Measurements from ENCODE around the gene PITPNM3. TPM values are rescaled to one million over a fixed set of nuclear protein-coding genes. Genes with fewer than 3 reads are reported as not detected.

Gene PITPNM3
- total and polyA plus RNA-seq, 2 experiments from 2014 or later: 1.0 to 1.5 TPM

- DNase-seq (ENCODE audit: low spot score) (no peak), ATAC-seq (no peak)
- Mint-ChIP-seq H3K4me3 (no peak overlapping the region), H3K9me3 (peaks cover 15% of the 10 kb centered on the region), H3K4me1 (peaks cover 28% of the 10 kb centered on the region), H3K27me3 (ENCODE audit: insufficient read depth, low read depth, poor library complexity) (peaks cover 6% of the 10 kb centered on the region), H3K27ac (no peak overlapping the region), H3K36me3 (ENCODE audit: low read depth) (peaks cover 5% of the 10 kb centered on the region; the same call in 1 of the 3 replicates)
- H3K4me1 ChIP-seq (ENCODE audit: insufficient read depth): peaks cover 4% of the 10 kb centered on the region; the same call in 1 of the 2 replicates
- no peaks in the 10 kb centered on the region for H3K9me2 ChIP-seq (ENCODE audit: insufficient read depth)
- H3K4me2 ChIP-seq: no peak overlapping the region
- no peak overlapping the region for H3K27ac ChIP-seq (ENCODE audit: low read depth)
- H3K36me3 ChIP-seq (ENCODE audit: insufficient read depth): no peaks in the 10 kb centered on the region
- H3K27me3 ChIP-seq (ENCODE audit: insufficient read depth): no peaks in the 10 kb centered on the region
- H4K20me1 ChIP-seq (replicated peaks; ENCODE audit: insufficient read depth): no peaks in the 10 kb centered on the region
- no peaks in the 10 kb centered on the region for H3K79me2 ChIP-seq (replicated peaks; ENCODE audit: insufficient read depth)
- no peak overlapping the region for H3K4me3 ChIP-seq
- no peak overlapping the region for H2AFZ ChIP-seq
- no peaks in the 10 kb centered on the region for H3F3A ChIP-seq (replicated peaks; ENCODE audit: low read depth)
- TF ChIP-seq, protein P1, sequence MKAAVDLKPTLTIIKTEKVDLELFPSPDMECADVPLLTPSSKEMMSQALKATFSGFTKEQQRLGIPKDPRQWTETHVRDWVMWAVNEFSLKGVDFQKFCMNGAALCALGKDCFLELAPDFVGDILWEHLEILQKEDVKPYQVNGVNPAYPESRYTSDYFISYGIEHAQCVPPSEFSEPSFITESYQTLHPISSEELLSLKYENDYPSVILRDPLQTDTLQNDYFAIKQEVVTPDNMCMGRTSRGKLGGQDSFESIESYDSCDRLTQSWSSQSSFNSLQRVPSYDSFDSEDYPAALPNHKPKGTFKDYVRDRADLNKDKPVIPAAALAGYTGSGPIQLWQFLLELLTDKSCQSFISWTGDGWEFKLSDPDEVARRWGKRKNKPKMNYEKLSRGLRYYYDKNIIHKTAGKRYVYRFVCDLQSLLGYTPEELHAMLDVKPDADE (IDR thresholded peaks at IDR 0.05): no peak
- TF ChIP-seq NANOG (IDR thresholded peaks at IDR 0.05; ENCODE audit: borderline replicate concordance) (no peak), ZNF331 (CRISPR knock-in tag; IDR thresholded peaks at IDR 0.05; ENCODE audit: low read depth) (no peak), EZH2phosphoT487 (IDR thresholded peaks at IDR 0.05; ENCODE audit: unreplicated experiment) (no peak), POLR2AphosphoS5 (IDR thresholded peaks at IDR 0.05; ENCODE audit: low read depth) (no peak), STAT1 (IDR thresholded peaks at IDR 0.05; ENCODE audit: unreplicated experiment) (no peak), ZNF114 (CRISPR knock-in tag; IDR thresholded peaks at IDR 0.05) (no peak), EZH2 (IDR thresholded peaks at IDR 0.05; ENCODE audit: low read depth, unreplicated experiment) (no peak)
- TF ChIP-seq, protein P2, sequence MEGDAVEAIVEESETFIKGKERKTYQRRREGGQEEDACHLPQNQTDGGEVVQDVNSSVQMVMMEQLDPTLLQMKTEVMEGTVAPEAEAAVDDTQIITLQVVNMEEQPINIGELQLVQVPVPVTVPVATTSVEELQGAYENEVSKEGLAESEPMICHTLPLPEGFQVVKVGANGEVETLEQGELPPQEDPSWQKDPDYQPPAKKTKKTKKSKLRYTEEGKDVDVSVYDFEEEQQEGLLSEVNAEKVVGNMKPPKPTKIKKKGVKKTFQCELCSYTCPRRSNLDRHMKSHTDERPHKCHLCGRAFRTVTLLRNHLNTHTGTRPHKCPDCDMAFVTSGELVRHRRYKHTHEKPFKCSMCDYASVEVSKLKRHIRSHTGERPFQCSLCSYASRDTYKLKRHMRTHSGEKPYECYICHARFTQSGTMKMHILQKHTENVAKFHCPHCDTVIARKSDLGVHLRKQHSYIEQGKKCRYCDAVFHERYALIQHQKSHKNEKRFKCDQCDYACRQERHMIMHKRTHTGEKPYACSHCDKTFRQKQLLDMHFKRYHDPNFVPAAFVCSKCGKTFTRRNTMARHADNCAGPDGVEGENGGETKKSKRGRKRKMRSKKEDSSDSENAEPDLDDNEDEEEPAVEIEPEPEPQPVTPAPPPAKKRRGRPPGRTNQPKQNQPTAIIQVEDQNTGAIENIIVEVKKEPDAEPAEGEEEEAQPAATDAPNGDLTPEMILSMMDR (conservative IDR thresholded peaks at IDR 0.05; ENCODE audit: low read depth in 2 of 2): no peak
- TF ChIP-seq, protein P3, sequence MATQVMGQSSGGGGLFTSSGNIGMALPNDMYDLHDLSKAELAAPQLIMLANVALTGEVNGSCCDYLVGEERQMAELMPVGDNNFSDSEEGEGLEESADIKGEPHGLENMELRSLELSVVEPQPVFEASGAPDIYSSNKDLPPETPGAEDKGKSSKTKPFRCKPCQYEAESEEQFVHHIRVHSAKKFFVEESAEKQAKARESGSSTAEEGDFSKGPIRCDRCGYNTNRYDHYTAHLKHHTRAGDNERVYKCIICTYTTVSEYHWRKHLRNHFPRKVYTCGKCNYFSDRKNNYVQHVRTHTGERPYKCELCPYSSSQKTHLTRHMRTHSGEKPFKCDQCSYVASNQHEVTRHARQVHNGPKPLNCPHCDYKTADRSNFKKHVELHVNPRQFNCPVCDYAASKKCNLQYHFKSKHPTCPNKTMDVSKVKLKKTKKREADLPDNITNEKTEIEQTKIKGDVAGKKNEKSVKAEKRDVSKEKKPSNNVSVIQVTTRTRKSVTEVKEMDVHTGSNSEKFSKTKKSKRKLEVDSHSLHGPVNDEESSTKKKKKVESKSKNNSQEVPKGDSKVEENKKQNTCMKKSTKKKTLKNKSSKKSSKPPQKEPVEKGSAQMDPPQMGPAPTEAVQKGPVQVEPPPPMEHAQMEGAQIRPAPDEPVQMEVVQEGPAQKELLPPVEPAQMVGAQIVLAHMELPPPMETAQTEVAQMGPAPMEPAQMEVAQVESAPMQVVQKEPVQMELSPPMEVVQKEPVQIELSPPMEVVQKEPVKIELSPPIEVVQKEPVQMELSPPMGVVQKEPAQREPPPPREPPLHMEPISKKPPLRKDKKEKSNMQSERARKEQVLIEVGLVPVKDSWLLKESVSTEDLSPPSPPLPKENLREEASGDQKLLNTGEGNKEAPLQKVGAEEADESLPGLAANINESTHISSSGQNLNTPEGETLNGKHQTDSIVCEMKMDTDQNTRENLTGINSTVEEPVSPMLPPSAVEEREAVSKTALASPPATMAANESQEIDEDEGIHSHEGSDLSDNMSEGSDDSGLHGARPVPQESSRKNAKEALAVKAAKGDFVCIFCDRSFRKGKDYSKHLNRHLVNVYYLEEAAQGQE (IDR thresholded peaks at IDR 0.05; ENCODE audit: unreplicated experiment): no peak
These were observed 14.5 kb downstream of the PITPNM3 start for GRCh38 chr17:6541886-6542285.
